Prostate gland (tissue), 2 donors: ENCODE results near the gene SAV1. TPM values are rescaled to one million over a fixed set of nuclear protein-coding genes. Genes with fewer than 3 reads are reported as not detected.
A peak's percentile ranks its signal among the peaks of the same experiment; 100 is the strongest.

Source experiments
- DNase-seq: peaks from one replicate; pipeline ENCODE4 v3.0.0-alpha.2; 2019; ENCODE audit warnings: low spot score
- H3K27ac ChIP-seq, 2 donors: fragments of 200-600 bp; sonication (generic); 2 replicates each; pipeline ENCODE4 v1.5.1; 2017 to 2019
- H3K27me3 ChIP-seq: fragments of 200-600 bp; sonication (generic); replicated peaks from 2 replicates; pipeline ENCODE4 v1.5.1; 2019; ENCODE audit not compliant: insufficient read depth
- H3K36me3 ChIP-seq, 2 donors: fragments of 200-600 bp; sonication (generic); 1 replicate in 1 of 2; 2 replicates in 1 of 2; pipeline versions ENCODE4 v1.5.1 to v1.8.1; 2017 to 2019
- H3K4me1 ChIP-seq: fragments of 200-600 bp; sonication (generic); replicated peaks from 2 replicates; pipeline ENCODE4 v1.5.1; 2019
- H3K4me3 ChIP-seq, 2 donors: fragments of 200-600 bp; sonication (generic); 2 replicates each; pipeline ENCODE4 v1.5.1; 2017 to 2019
- H3K9me3 ChIP-seq: fragments of 200-600 bp; sonication (generic); 2 replicates; pipeline ENCODE4 v1.5.1; 2017
- POLR2A ChIP-seq: fragments of 450-650 bp; IDR thresholded peaks from one replicate; pipeline ENCODE4 v1.6.1; 2016; ENCODE audit warnings: antibody characterized with exemption, mild to moderate bottlenecking
- POLR2AphosphoS5 ChIP-seq: sonication (generic); formaldehyde crosslinking; IDR thresholded peaks from one replicate; pipeline ENCODE4 v1.6.1; 2017; ENCODE audit warnings: antibody characterized with exemption
- WGBS: methylation state at CpG from one replicate; pipeline ENCODE4 v1.1.5; 2018; 5-methylcytosine and 5-hydroxymethylcytosine counted together
- intact Hi-C: fragments of 100-400 bp; cut with DNase I; formaldehyde crosslinking; loops from one replicate; pipeline ENCODE4 v1.14.2; 2022
- total RNA-seq, 2 donors: library from RNA; depleted of rRNA; stranded (reverse); fragments of >200 nt; gene quantifications; one replicate each; pipeline ENCODE4 v1.1.0, GENCODE V29; 2016
- TF ChIP-seq, protein P1 (sequence below), 4 experiments: fragments of 200-600 bp in 2 of 4; fragments of 450-650 bp in 2 of 4; sonication (generic) in 2 of 4; IDR thresholded peaks; 1 replicate in 3 of 4; 2 replicates in 1 of 4; pipeline ENCODE4 v1.5.1; 2016 to 2019; ENCODE audit warnings: antibody characterized with exemption in 4 of 4, mild to moderate bottlenecking in 2 of 4, moderate library complexity in 2 of 4

Gene SAV1
- total RNA-seq, 2 donors from 2014 or later: 29.4 to 105 TPM

DNA sequence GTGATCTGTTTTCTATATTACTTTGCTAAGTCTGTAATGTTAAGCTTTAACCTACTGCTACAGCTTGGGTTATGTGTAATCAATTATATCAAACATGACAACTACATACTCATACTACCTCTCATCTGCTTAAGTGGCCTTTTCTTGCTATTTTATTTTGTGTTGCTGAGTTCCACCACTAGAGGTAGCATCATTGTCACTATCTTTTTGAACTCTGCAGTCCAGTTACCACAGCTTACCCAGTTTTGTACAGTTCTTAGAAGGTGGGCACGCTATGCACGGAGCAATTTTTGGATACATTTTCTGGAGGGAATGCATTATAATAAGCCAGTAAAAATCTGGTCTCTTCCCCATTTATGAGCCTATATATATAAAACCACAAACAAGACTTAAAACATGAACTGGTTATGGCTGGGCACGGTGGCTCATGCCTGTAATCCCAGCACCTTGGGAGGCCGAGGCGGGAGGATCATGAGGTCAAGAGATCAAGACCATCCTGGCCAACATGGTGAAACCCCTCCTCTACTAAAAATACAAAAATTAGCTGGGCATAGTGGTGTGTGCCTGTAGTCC is 48.5 kb downstream of the SAV1 start:
- Histone ChIP-seq H3K4me1 (no peaks in the 10 kb centered on the region), H3K27me3 (no peaks in the 10 kb centered on the region), H3K4me3 (no peak overlapping the region), H3K27ac (no peak overlapping the region), H3K9me3 (no peaks in the 10 kb centered on the region), H3K36me3 (no peaks in the 10 kb centered on the region)
- intact Hi-C loops: loop anchor here (2.0 to 10.0 kb wide), 2 partner anchors 157 to 245 kb away; no protein-coding TSS in a partner anchor
- WGBS: 63% methylated on average over 5 of the region's 5 CpGs
- no peak for DNase-seq
- TF ChIP-seq POLR2A (no peak), POLR2AphosphoS5 (peak; percentile 26)
- TF ChIP-seq, protein P1, sequence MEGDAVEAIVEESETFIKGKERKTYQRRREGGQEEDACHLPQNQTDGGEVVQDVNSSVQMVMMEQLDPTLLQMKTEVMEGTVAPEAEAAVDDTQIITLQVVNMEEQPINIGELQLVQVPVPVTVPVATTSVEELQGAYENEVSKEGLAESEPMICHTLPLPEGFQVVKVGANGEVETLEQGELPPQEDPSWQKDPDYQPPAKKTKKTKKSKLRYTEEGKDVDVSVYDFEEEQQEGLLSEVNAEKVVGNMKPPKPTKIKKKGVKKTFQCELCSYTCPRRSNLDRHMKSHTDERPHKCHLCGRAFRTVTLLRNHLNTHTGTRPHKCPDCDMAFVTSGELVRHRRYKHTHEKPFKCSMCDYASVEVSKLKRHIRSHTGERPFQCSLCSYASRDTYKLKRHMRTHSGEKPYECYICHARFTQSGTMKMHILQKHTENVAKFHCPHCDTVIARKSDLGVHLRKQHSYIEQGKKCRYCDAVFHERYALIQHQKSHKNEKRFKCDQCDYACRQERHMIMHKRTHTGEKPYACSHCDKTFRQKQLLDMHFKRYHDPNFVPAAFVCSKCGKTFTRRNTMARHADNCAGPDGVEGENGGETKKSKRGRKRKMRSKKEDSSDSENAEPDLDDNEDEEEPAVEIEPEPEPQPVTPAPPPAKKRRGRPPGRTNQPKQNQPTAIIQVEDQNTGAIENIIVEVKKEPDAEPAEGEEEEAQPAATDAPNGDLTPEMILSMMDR (IDR thresholded peaks at IDR 0.05): peak; percentile 14 to 75 (median 68)

DNA sequence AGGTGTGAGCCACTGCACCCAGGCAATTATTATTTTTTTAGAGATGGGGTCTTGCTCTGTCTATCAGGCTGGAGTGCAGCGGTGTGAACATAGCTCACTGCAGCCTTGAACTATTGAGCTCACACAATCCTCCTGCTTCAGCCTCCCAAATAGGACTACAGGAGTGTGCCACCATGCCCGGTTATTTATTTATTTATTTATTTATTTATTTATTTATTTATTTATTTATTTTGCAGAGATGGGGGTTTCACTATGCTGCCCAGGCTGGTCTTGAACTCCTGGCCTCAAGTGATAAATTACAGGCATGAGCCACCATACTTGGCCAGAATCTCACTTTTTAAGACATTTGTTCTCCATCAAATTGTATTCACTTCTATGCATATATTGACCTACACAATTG is 51.8 kb downstream of the SAV1 start:
- Histone ChIP-seq H3K27ac (no peak overlapping the region), H3K36me3 (no peaks in the 10 kb centered on the region), H3K4me1 (no peaks in the 10 kb centered on the region), H3K4me3 (no peak overlapping the region), H3K9me3 (no peaks in the 10 kb centered on the region), H3K27me3 (no peaks in the 10 kb centered on the region)
- TF ChIP-seq POLR2A: no peak
- TF ChIP-seq, protein P1 (IDR thresholded peaks at IDR 0.05): no peak
- no peak for TF ChIP-seq POLR2AphosphoS5
- intact Hi-C loops: loop anchor here (10.0 kb wide), 1 partner anchor 249 kb away; no protein-coding TSS in a partner anchor
- DNase-seq: no peak
- 97% methylated on average over 2 of the region's 2 CpGs for WGBS

DNA sequence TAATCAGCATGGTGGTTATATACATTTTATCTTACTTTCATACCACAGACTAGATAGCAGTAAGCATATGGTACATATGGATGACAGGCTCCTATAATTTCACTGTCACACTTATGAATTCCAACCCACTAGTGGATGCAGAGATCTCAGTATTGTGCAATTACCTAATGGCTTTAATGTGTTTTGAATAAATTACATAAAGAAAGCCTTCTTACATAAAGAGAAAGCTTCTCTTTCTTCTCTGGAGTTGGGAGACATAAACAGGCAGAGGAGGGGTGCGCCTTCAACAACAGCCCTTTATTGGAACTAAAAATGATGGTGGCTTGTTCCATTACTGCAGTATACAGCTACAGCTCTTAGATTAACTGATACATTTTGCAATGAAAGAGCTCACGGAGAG is 52.6 kb downstream of the SAV1 start:
- Histone ChIP-seq H3K4me3 (no peak overlapping the region), H3K36me3 (no peaks in the 10 kb centered on the region), H3K27ac (no peak overlapping the region), H3K9me3 (no peaks in the 10 kb centered on the region), H3K4me1 (no peaks in the 10 kb centered on the region), H3K27me3 (no peaks in the 10 kb centered on the region)
- intact Hi-C loops: loop anchor here (10.0 kb wide), 1 partner anchor 249 kb away; no protein-coding TSS in a partner anchor
- no peak for DNase-seq
- TF ChIP-seq, protein P1 (IDR thresholded peaks at IDR 0.05): no peak
- TF ChIP-seq POLR2AphosphoS5 (no peak), POLR2A (no peak)
- 100% methylated on average over 2 of the region's 2 CpGs for WGBS

DNA sequence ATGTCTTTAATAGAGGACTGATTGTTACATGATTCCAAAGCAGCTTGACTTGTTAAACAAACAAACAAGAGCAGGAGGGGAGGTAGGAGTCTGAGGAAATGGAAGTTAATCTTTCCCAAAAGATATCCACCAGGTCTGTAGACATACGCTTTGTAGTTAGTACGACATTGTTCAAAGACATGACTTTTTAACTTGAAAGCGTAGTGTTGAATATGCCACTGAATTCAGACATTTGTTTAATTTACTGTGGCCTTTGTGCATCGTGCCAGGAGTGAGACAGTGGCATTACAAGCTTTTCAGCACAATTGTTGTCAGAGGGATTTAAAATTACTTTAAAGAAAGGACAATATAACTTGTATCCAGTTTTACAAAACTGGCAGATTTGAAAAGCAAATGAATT is 53.0 kb downstream of the SAV1 start:
- Histone ChIP-seq H3K36me3 (no peaks in the 10 kb centered on the region), H3K9me3 (no peaks in the 10 kb centered on the region), H3K27me3 (no peaks in the 10 kb centered on the region), H3K4me3 (no peak overlapping the region), H3K4me1 (no peaks in the 10 kb centered on the region), H3K27ac (no peak overlapping the region)
- no peak for DNase-seq
- 35% methylated on average over 4 of the region's 4 CpGs for WGBS
- intact Hi-C loops: loop anchor here (10.0 kb wide), 1 partner anchor 250 kb away; no protein-coding TSS in a partner anchor
- TF ChIP-seq POLR2AphosphoS5 (no peak), POLR2A (no peak)
- TF ChIP-seq, protein P1 (IDR thresholded peaks at IDR 0.05): no peak

DNA sequence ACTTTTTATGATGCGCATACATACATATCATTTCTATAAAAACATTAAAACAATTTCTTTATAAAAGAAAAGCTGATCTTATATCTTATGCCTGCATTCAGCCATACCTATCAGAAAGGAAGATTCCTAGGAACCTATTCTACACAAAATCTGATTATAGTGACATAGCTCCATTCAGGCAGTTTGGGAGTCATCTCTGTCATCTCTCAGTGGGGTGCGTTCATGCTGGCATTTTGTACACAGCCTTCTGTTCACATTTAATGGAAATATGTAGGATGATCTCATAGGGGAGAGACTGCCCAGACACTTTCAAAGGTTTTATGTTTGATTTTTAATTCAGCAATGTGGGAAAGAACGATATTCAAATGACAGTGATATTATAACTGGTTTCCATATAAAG is 55.3 kb downstream of the SAV1 start:
- Histone ChIP-seq H3K9me3 (no peaks in the 10 kb centered on the region), H3K4me3 (no peak overlapping the region), H3K27me3 (no peaks in the 10 kb centered on the region), H3K36me3 (no peaks in the 10 kb centered on the region), H3K4me1 (no peaks in the 10 kb centered on the region), H3K27ac (no peak overlapping the region)
- intact Hi-C loops: loop anchor here (10.0 kb wide), 1 partner anchor 252 kb away; no protein-coding TSS in a partner anchor
- TF ChIP-seq, protein P1 (IDR thresholded peaks at IDR 0.05): no peak
- TF ChIP-seq POLR2A (no peak), POLR2AphosphoS5 (no peak)
- WGBS: 92% methylated on average over 3 of the region's 3 CpGs
- no peak for DNase-seq
